Measurements from ENCODE around the gene PHLPP1. TPM values are rescaled to one million over a fixed set of nuclear protein-coding genes. Genes with fewer than 3 reads are reported as not detected.

The PHLPP1 gene
- total and polyA plus RNA-seq, 9 donors: 4.4 to 15.9 (median 12.0) TPM

DNA sequence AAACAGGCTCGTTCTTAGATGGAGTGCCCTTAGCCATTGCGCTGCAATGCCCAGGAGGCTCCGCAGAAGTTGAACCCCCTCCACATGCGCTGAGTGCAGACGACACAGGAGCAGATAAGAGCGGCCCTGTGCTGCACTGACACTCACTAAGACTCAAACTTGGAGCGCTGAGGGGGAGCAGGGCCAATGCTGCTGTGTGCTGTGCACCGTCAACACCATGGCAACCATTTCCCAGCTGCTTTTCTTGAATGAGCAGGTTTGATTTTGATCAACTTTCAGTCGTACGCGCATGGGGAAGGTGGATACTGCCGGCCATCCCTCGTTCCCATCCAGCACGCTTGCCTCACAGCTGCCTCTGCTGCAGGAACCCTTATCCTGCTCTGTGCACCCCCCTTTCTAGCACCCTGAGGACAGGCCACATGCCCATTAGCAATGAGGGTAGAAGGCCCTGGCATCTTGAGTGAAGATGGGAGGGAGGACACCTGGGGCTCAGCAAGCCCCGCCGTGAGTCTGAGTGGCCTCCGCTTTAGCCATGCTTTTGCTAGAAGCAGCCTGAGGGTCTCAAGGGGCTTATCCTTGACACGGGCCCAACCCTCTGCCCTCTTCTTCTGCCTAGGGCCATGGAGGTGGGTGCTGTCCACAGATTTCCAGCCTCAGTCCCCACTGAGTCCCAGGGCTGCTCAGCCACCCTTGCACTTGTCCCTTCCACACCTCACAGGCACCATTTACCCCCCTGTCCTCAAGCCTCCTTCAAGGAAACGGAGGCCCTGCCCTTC, 271.9 kb downstream of the PHLPP1 start:
- H3K36me3 ChIP-seq: no peaks in the 10 kb centered on the region
- H3K4me3 ChIP-seq: no peak overlapping the region
- H3K27me3 ChIP-seq: no peaks in the 10 kb centered on the region
- intact Hi-C loops (cut with DNase I): loop anchor here in 3 of 4 donors (10.0 kb wide), 2 partner anchors 402 to 802 kb away; partner anchors contain the start of genes PIGN (in 1 of the 3) and RELCH (in 1 of the 3)
- 90 to 92% (median 91%) methylated on average over 19 of the region's 19 CpGs for WGBS, 3 donors
- TF ChIP-seq, protein P1, sequence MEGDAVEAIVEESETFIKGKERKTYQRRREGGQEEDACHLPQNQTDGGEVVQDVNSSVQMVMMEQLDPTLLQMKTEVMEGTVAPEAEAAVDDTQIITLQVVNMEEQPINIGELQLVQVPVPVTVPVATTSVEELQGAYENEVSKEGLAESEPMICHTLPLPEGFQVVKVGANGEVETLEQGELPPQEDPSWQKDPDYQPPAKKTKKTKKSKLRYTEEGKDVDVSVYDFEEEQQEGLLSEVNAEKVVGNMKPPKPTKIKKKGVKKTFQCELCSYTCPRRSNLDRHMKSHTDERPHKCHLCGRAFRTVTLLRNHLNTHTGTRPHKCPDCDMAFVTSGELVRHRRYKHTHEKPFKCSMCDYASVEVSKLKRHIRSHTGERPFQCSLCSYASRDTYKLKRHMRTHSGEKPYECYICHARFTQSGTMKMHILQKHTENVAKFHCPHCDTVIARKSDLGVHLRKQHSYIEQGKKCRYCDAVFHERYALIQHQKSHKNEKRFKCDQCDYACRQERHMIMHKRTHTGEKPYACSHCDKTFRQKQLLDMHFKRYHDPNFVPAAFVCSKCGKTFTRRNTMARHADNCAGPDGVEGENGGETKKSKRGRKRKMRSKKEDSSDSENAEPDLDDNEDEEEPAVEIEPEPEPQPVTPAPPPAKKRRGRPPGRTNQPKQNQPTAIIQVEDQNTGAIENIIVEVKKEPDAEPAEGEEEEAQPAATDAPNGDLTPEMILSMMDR (IDR thresholded peaks at IDR 0.05): no peak
- TF ChIP-seq POLR2A (IDR thresholded peaks at IDR 0.05) (no peak), EP300 (IDR thresholded peaks at IDR 0.05) (no peak)
- DNase-seq: no peak
- no peak overlapping the region for H3K27ac ChIP-seq
- no peaks in the 10 kb centered on the region for H3K9me3 ChIP-seq
- peaks cover 5% of the 10 kb centered on the region for H3K4me1 ChIP-seq (ENCODE audit: insufficient read depth)

DNA sequence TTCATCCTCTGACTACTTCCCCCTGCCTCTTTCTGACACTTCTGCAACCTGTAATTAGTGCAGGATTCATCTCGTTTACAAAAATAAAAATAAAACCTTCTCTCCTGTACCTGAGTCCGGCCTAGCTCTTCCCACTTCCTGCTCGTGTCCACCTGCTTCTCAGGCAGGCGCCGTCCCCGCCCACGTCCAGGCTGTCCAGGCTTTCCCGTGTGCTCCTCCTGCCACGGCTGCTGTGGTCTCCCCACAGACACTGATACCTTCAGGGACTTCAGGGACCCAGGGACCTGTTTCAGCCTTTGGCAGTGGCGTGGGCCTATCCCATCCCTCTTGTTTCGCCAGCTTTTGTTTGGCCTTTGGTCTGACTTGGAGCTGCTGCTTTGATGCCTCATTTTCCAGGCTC, 272.5 kb downstream of the PHLPP1 start:
- Histone ChIP-seq H3K9me3 (no peaks in the 10 kb centered on the region), H3K4me3 (no peak overlapping the region), H3K27ac (no peak overlapping the region), H3K27me3 (no peaks in the 10 kb centered on the region), H3K36me3 (no peaks in the 10 kb centered on the region), H3K4me1 (ENCODE audit: insufficient read depth) (peaks cover 5% of the 10 kb centered on the region)
- TF ChIP-seq POLR2A (IDR thresholded peaks at IDR 0.05): no peak
- TF ChIP-seq, protein P1 (IDR thresholded peaks at IDR 0.05): no peak
- no peak for TF ChIP-seq EP300 (IDR thresholded peaks at IDR 0.05)
- WGBS, 3 donors: 90 to 93% (median 91%) methylated on average over 11 of the region's 11 CpGs
- no peak for DNase-seq
- intact Hi-C loops (cut with DNase I): loop anchor here in 3 of 4 donors (10.0 kb wide), 2 partner anchors 403 to 803 kb away; partner anchors contain the start of genes PIGN (in 1 of the 3) and RELCH (in 1 of the 3)

DNA sequence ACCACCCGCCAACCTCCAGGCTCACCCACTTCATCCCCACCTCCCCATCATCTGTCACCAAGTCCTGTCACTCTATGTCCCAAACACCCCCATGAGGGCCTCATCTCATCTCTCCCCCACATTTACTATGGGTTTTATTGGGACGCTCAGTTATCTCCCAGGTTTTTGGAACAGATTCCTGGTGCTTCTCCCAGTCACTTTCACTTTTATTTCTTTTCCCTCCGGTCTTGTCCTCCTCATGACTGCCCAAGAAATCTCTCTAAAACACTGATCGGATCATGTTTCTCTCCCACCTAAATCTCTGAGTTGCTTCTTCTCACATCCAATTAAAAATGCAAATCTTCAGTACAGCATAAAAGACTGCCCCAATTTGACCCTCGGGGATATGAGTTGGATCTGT, 273.1 kb downstream of the PHLPP1 start:
- WGBS, 3 donors: 20 to 31% (median 22%) methylated on average over 5 of the region's 5 CpGs
- no peak overlapping the region for H3K27ac ChIP-seq
- TF ChIP-seq, protein P1 (IDR thresholded peaks at IDR 0.05): no peak
- no peak for TF ChIP-seq EP300 (IDR thresholded peaks at IDR 0.05)
- no peak for TF ChIP-seq POLR2A (IDR thresholded peaks at IDR 0.05)
- peaks cover 5% of the 10 kb centered on the region for H3K4me1 ChIP-seq (ENCODE audit: insufficient read depth)
- H3K27me3 ChIP-seq: no peaks in the 10 kb centered on the region
- no peaks in the 10 kb centered on the region for H3K36me3 ChIP-seq
- H3K4me3 ChIP-seq: peak overlapping the region; percentile 6
- intact Hi-C loops (cut with DNase I): loop anchor here in 3 of 4 donors (10.0 kb wide), 2 partner anchors 404 to 804 kb away; partner anchors contain the start of genes PIGN (in 1 of the 3) and RELCH (in 1 of the 3)
- no peaks in the 10 kb centered on the region for H3K9me3 ChIP-seq
- DNase-seq: no peak

DNA sequence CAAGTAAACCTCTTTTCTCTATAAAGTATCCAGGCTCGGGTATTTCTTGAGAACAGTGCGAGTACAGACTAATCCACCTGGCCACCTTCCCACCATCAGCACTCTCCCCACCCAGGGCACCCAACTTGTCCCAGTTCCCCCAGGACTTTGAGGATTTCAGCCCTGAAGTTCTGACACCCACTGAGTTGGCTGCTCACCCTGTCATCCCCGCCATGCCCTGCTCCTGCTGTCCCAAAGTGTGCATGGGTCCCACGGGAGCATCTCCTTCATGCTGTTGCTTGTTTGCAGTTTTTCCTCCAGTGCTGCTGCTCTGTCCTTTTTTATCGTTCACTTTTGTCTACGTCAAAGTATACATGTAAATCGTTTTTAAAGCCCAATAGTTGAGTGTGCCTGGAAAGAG, 273.9 kb downstream of the PHLPP1 start:
- no peak for TF ChIP-seq POLR2A (IDR thresholded peaks at IDR 0.05)
- TF ChIP-seq, protein P1 (IDR thresholded peaks at IDR 0.05): no peak
- no peak for TF ChIP-seq EP300 (IDR thresholded peaks at IDR 0.05)
- Histone ChIP-seq H3K36me3 (no peaks in the 10 kb centered on the region), H3K4me3 (no peak overlapping the region), H3K27me3 (no peaks in the 10 kb centered on the region), H3K4me1 (ENCODE audit: insufficient read depth) (peaks cover 5% of the 10 kb centered on the region), H3K9me3 (no peaks in the 10 kb centered on the region), H3K27ac (no peak overlapping the region)
- WGBS, 3 donors: 83 to 89% (median 86%) methylated on average over 7 of the region's 7 CpGs
- no peak for DNase-seq
- intact Hi-C loops (cut with DNase I): loop anchor here in 3 of 4 donors (10.0 kb wide), 2 partner anchors 404 to 804 kb away; partner anchors contain the start of genes PIGN (in 1 of the 3) and RELCH (in 1 of the 3)

Data from ovary (tissue), 9 donors.